Parathyroid adenoma (tissue), 2 donors: Measurements from ENCODE around the gene MGMT.

Source experiments
- H2AFZ ChIP-seq: fragments of 300-600 bp; sonication (generic); one replicate; pipeline ENCODE4 v1.7.0; 2017; ENCODE audit warnings: antibody characterized with exemption, mild to moderate bottlenecking
- H3K27ac ChIP-seq: fragments of 300-600 bp; sonication (generic); one replicate; pipeline ENCODE4 v1.7.0; 2017
- H3K27me3 ChIP-seq: fragments of 300-600 bp; sonication (generic); one replicate; pipeline ENCODE4 v1.7.0; 2017; ENCODE audit warnings: low read length; ENCODE audit not compliant: control insufficient read depth, insufficient read depth
- H3K36me3 ChIP-seq: fragments of 300-600 bp; sonication (generic); one replicate; pipeline ENCODE4 v1.7.0; 2017; ENCODE audit warnings: low read length; ENCODE audit not compliant: control insufficient read depth, insufficient read depth
- H3K4me1 ChIP-seq: fragments of 300-600 bp; sonication (generic); one replicate; pipeline ENCODE4 v1.7.0; 2017; ENCODE audit warnings: control low read depth
- H3K4me2 ChIP-seq: fragments of 300-600 bp; sonication (generic); one replicate; pipeline ENCODE4 v1.7.0; 2017; ENCODE audit warnings: low read length
- H3K4me3 ChIP-seq: fragments of 300-600 bp; sonication (generic); one replicate; pipeline ENCODE4 v1.7.0; 2017; ENCODE audit warnings: low read depth, low read length
- H3K79me2 ChIP-seq: fragments of 300-600 bp; sonication (generic); one replicate; pipeline ENCODE4 v1.7.0; 2017; ENCODE audit warnings: control low read depth
- H3K9ac ChIP-seq: fragments of 300-600 bp; sonication (generic); one replicate; pipeline ENCODE4 v1.7.0; 2017; ENCODE audit warnings: mild to moderate bottlenecking
- H3K9me3 ChIP-seq: fragments of 300-600 bp; sonication (generic); one replicate; pipeline ENCODE4 v1.7.0; 2017; ENCODE audit warnings: low read length; ENCODE audit not compliant: control insufficient read depth
- CTCF ChIP-seq: fragments of 300-600 bp; sonication (generic); IDR thresholded peaks from one replicate; pipeline ENCODE4 v1.7.0; 2017; ENCODE audit warnings: antibody characterized with exemption, mild to moderate bottlenecking
- donor health status: primary hyperparathyroidism.

Gene MGMT

GRCh38 chr10:129438024-129438423 lies 29.0 kb upstream of the MGMT start:
- no peak overlapping the region for H3K4me3 ChIP-seq
- no peaks in the 10 kb centered on the region for H3K36me3 ChIP-seq
- H3K79me2 ChIP-seq = no peaks in the 10 kb centered on the region
- H3K9ac ChIP-seq = no peak overlapping the region
- H3K4me1 ChIP-seq = no peaks in the 10 kb centered on the region
- no peak overlapping the region for H3K4me2 ChIP-seq
- no peak overlapping the region for H2AFZ ChIP-seq
- no peak overlapping the region for H3K27ac ChIP-seq
- H3K27me3 ChIP-seq = no peaks in the 10 kb centered on the region
- TF ChIP-seq CTCF = no peak
- no peaks in the 10 kb centered on the region for H3K9me3 ChIP-seq

- Histone ChIP-seq H3K4me3 (no peak overlapping the region), H3K27ac (no peak overlapping the region), H3K9ac (no peak overlapping the region), H3K36me3 (no peaks in the 10 kb centered on the region), H2AFZ (no peak overlapping the region), H3K9me3 (no peaks in the 10 kb centered on the region), H3K79me2 (no peaks in the 10 kb centered on the region), H3K4me2 (no peak overlapping the region), H3K27me3 (no peaks in the 10 kb centered on the region), H3K4me1 (no peaks in the 10 kb centered on the region)
- no peak for TF ChIP-seq CTCF
Observed at GRCh38 chr10:129440247-129440646, 26.8 kb upstream of the MGMT start.

- no peaks in the 10 kb centered on the region for H3K27me3 ChIP-seq
- H3K4me3 ChIP-seq = no peak overlapping the region
- no peaks in the 10 kb centered on the region for H3K36me3 ChIP-seq
- no peak for TF ChIP-seq CTCF
- no peaks in the 10 kb centered on the region for H3K9me3 ChIP-seq
- no peak overlapping the region for H2AFZ ChIP-seq
- H3K4me1 ChIP-seq = no peaks in the 10 kb centered on the region
- H3K9ac ChIP-seq = no peak overlapping the region
- no peaks in the 10 kb centered on the region for H3K79me2 ChIP-seq
- no peak overlapping the region for H3K27ac ChIP-seq
- H3K4me2 ChIP-seq = no peak overlapping the region
Observed at GRCh38 chr10:129440722-129441316, 26.2 kb upstream of the MGMT start.

GRCh38 chr10:129441372-129442009 lies 25.6 kb upstream of the MGMT start:
- H3K9ac ChIP-seq = no peak overlapping the region
- no peak overlapping the region for H2AFZ ChIP-seq
- no peaks in the 10 kb centered on the region for H3K79me2 ChIP-seq
- no peaks in the 10 kb centered on the region for H3K36me3 ChIP-seq
- no peak overlapping the region for H3K4me2 ChIP-seq
- H3K27me3 ChIP-seq = no peaks in the 10 kb centered on the region
- no peak overlapping the region for H3K4me3 ChIP-seq
- no peaks in the 10 kb centered on the region for H3K9me3 ChIP-seq
- no peaks in the 10 kb centered on the region for H3K4me1 ChIP-seq
- H3K27ac ChIP-seq = no peak overlapping the region
- no peak for TF ChIP-seq CTCF

- H3K4me3 ChIP-seq = no peak overlapping the region
- no peaks in the 10 kb centered on the region for H3K36me3 ChIP-seq
- H3K79me2 ChIP-seq = no peaks in the 10 kb centered on the region
- H3K27me3 ChIP-seq = no peaks in the 10 kb centered on the region
- H2AFZ ChIP-seq = no peak overlapping the region
- no peak overlapping the region for H3K27ac ChIP-seq
- no peaks in the 10 kb centered on the region for H3K9me3 ChIP-seq
- no peak overlapping the region for H3K4me2 ChIP-seq
- no peaks in the 10 kb centered on the region for H3K4me1 ChIP-seq
- no peak for TF ChIP-seq CTCF
- H3K9ac ChIP-seq = no peak overlapping the region
Observed at GRCh38 chr10:129442866-129443265, 24.2 kb upstream of the MGMT start.
